PC-9 (cell line): ENCODE data around the gene INKA1.

ENCODE experiments used
- CTCF ChIP-seq: fragments of 200-600 bp; sonication (generic); conservative IDR thresholded peaks from 2 replicates; pipeline ENCODE4 v1.6.1; 2017; ENCODE audit warnings: mixed run types, antibody characterized with exemption, mild to moderate bottlenecking, moderate library complexity
- EZH2 ChIP-seq: fragments of 200-600 bp; sonication (generic); IDR thresholded peaks from 2 replicates; pipeline ENCODE4 v1.8.0; 2017; ENCODE audit warnings: antibody characterized with exemption, low read depth

- TF ChIP-seq CTCF = no peak
- TF ChIP-seq EZH2 = no peak
These were observed 7.8 kb upstream of the INKA1 start for GRCh38 chr3:49794926-49795905.
